ENCODE measurements around the gene FST.

FST gene

DNA sequence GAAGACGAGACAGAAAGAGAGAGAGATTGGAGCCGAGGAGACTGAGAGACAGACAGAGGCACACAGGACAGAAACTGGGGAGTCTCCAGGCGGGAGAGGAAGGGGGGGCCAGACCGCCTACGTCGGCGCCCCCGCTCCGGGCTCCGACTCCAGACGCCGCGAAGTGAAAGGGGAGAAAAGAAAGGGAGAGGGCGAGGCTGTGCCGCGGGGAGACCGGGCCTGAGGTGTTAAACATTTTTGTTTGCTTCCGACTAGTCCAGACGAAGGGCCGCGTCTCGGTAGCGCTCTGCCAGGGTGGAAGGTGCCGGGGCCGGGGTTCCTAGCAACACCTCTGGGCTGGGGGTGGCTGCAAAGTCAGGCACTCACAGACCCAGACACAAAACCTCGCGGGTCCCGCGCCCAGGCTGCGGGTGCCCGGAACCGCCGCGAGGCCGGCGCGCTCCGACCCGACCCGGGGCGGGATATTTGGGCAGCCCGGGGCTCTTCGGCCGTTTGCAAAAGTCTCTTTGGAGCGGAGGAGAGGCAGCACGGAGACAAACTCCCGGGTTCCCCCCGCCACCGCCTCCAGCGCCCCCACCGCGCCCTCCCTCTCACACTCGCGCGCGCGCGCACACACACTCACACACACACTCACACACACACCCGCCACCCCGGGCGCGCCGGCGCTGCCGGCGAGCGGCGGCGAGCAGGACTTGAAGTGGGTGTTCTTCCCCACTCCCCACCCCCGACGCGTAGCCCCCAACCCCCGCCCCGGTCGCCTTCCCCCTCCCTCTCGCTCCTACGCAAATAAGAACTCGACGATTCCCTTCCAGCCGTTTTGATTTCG is 626 bp upstream of the FST start:
- H3K27ac ChIP-seq = no peak overlapping the region
- no peak for TF ChIP-seq ZFX (IDR thresholded peaks at IDR 0.05; ENCODE audit: borderline replicate concordance)
- TF ChIP-seq, protein P1, sequence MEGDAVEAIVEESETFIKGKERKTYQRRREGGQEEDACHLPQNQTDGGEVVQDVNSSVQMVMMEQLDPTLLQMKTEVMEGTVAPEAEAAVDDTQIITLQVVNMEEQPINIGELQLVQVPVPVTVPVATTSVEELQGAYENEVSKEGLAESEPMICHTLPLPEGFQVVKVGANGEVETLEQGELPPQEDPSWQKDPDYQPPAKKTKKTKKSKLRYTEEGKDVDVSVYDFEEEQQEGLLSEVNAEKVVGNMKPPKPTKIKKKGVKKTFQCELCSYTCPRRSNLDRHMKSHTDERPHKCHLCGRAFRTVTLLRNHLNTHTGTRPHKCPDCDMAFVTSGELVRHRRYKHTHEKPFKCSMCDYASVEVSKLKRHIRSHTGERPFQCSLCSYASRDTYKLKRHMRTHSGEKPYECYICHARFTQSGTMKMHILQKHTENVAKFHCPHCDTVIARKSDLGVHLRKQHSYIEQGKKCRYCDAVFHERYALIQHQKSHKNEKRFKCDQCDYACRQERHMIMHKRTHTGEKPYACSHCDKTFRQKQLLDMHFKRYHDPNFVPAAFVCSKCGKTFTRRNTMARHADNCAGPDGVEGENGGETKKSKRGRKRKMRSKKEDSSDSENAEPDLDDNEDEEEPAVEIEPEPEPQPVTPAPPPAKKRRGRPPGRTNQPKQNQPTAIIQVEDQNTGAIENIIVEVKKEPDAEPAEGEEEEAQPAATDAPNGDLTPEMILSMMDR (IDR thresholded peaks at IDR 0.05) = no peak

- TF ChIP-seq ZFX (IDR thresholded peaks at IDR 0.05; ENCODE audit: borderline replicate concordance) = no peak
- TF ChIP-seq, protein P1 (IDR thresholded peaks at IDR 0.05) = no peak
- H3K27ac ChIP-seq = no peak overlapping the region
Observed at GRCh38 chr5:53481159-53481886, 894 bp downstream of the FST start.

DNA sequence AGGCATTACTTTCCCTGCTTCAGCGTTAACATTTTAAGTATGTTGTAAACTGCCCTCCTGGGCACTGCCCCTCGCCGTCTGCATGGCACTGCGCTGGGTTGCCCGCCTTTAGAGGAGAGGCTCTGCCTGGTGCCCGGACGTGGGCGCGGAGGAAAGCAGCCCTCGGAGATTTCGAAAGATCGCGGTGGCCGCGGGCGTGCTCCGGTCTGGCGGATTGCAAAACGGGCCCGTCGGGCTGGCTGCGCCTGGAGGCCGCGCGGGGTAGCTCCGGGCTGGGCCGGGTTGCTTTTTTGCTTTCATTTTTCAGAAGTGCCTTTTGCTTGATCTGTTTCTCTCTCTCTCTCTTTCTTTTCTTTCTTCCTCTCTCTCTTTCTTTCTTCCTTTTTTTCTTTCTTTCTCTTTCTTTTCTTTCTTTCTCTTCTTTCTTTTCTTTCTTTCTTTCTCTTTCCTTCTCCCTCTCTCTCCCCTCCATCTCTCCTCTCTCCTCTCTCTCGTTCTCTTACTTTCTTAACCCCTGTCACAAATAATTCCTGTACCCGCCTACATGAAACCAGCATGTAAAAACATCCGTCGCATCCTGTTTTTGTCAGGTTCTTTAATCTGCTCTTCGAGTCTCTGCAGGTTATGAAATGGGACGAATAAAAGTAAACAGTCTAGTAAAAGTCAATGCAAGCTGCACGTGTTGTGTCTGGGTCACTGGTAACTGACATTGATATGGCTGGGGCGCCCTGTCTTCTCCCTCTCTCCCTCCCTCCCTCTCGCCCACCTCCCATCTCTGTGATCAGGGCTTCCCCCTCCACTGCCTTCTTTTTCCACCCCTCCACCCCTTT is 1.7 kb downstream of the FST start:
- H3K27ac ChIP-seq = no peak overlapping the region
- no peak for TF ChIP-seq ZFX (IDR thresholded peaks at IDR 0.05; ENCODE audit: borderline replicate concordance)
- TF ChIP-seq, protein P1 (IDR thresholded peaks at IDR 0.05) = no peak

DNA sequence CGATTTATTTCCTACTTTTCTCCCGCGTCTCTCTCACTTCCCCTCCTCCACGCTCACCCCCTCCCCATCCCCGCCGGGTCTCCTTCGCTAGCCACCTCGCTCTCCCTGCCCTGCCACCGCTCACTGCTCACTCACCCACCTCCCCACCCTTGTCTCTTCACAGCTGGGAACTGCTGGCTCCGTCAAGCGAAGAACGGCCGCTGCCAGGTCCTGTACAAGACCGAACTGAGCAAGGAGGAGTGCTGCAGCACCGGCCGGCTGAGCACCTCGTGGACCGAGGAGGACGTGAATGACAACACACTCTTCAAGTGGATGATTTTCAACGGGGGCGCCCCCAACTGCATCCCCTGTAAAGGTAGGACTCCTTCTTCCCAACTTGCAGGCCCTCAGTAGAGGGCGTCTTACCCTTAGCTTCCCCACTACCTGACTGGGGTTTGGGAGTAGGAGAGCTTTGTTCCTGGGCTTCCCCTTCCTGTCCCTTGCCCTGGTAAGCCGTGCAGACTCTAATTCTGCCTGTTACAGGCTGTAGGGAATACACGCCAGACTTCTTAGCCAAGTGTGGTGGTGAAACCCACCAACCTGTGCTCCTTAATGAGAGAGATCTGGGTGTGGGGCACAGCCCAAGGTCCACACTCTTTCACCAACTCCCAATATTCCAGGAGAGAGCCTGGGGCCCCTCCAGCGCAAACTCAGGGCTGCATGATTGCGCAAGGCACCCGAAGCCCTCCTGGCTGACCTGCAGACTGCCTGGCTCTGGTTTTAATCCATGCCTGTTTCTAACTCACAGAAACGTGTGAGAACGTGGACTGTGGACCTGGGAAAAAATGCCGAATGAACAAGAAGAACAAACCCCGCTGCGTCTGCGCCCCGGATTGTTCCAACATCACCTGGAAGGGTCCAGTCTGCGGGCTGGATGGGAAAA is 2.5 kb downstream of the FST start:
- TF ChIP-seq, protein P1 (IDR thresholded peaks at IDR 0.05) = 0 out of 2 replicates have a peak, but pooled peaks have one; percentile 6
- no peak for TF ChIP-seq ZFX (IDR thresholded peaks at IDR 0.05; ENCODE audit: borderline replicate concordance)
- no peak overlapping the region for H3K27ac ChIP-seq

DNA sequence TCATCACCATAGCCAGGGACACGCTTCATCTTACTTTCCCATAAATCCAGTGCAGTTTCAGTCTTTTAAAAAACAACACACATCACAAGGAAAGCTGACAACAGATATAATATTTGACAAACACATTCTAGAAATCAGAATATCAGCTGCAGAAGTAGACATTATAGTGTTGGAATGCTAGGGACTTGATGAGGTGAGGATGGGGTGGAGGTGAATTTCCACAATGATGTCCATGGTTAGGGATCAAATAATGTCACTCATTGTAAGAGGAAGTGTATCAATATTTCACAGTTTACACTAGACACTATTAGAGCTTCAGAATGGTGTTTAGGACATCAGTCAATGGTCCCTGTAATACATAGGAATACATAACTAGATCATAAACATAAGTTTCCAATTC is 7.0 kb downstream of the FST start:
- no peak overlapping the region for H3K27ac ChIP-seq
- no peak for TF ChIP-seq ZFX (IDR thresholded peaks at IDR 0.05; ENCODE audit: borderline replicate concordance)
- TF ChIP-seq, protein P1 (IDR thresholded peaks at IDR 0.05) = no peak

DNA sequence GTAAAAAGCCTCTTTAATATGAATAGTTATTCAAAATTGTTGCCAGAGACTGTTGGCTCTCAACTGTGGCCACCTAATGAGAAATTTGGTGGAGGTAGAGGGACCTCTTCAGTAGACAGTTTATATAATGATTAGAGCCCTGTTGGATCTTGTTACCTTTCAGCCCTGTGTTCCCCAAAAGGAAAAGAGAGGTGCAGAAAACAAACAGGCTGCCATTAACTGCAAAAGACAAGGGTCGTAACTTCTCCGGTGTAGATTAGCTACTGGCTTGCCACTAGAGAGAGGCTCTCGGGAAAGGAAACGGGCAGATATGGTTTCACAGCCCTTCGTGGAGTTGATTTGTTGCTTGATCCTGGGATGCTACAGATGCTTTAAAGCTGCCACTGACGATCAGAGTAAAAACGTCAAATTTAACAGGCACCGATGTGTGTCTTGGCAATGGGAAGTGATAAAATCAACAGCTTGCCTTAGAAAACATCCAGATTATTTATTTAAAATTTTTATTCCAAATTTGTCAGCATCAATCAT is 7.8 kb downstream of the FST start:
- no peak for TF ChIP-seq ZFX (IDR thresholded peaks at IDR 0.05; ENCODE audit: borderline replicate concordance)
- TF ChIP-seq, protein P1 (IDR thresholded peaks at IDR 0.05) = no peak
- no peak overlapping the region for H3K27ac ChIP-seq

Data from 22Rv1 (cell line).